Esophagus (tissue), 2 donors: Measurements from ENCODE around the gene CYTH2. TPM values are rescaled to one million over a fixed set of nuclear protein-coding genes. Genes with fewer than 3 reads are reported as not detected.

ENCODE experiments used
- H3K27ac ChIP-seq, 2 donors: one replicate each; pipeline ENCODE4 v1.5.1; 2013; ENCODE audit warnings: low read depth in 2 of 2, mild to moderate bottlenecking in 2 of 2, inconsistent platforms in 1 of 2, low read length in 1 of 2, moderate library complexity in 1 of 2
- H3K27me3 ChIP-seq, 2 donors: one replicate each; pipeline ENCODE4 v1.6.1; 2013; ENCODE audit warnings: low read length in 2 of 2, control low read depth in 1 of 2, mild to moderate bottlenecking in 1 of 2; ENCODE audit not compliant: insufficient read depth in 2 of 2, control insufficient read depth in 1 of 2
- H3K36me3 ChIP-seq, 2 donors: one replicate each; pipeline ENCODE4 v1.6.1; 2013; ENCODE audit warnings: low read length in 1 of 2; ENCODE audit not compliant: control insufficient read depth in 2 of 2, insufficient read depth in 2 of 2
- H3K4me1 ChIP-seq, 2 donors: one replicate each; pipeline ENCODE4 v1.6.1; 2013; ENCODE audit warnings: low read length in 1 of 2; ENCODE audit not compliant: control insufficient read depth in 2 of 2, insufficient read depth in 2 of 2
- H3K4me3 ChIP-seq, 2 donors: one replicate each; pipeline ENCODE4 v1.5.1; 2013; ENCODE audit warnings: low read length in 2 of 2, mild to moderate bottlenecking in 2 of 2, low read depth in 1 of 2, moderate library complexity in 1 of 2
- H3K9me3 ChIP-seq, 2 donors: one replicate each; pipeline ENCODE4 v1.6.1; 2013; ENCODE audit warnings: mild to moderate bottlenecking in 2 of 2, low read depth in 1 of 2, low read length in 1 of 2, moderate library complexity in 1 of 2; ENCODE audit not compliant: control insufficient read depth in 2 of 2, insufficient read depth in 1 of 2
- WGBS, 2 donors: extraction: QIAGEN DNeasy Blood & Tissue Kit; methylation state at CpG; one replicate each; pipeline ENCODE4 v1.1.7; 2013; 5-methylcytosine and 5-hydroxymethylcytosine counted together
- polyA plus RNA-seq, 2 donors: library from polyadenylated mRNA; stranded (reverse); fragments of 200-250 nt; gene quantifications; one replicate each; pipeline ENCODE4 v1.2.3, GENCODE V29; 2013
- donor health status: healthy with polysubstance abuse.
- donor health status: Bipolar disorder and iron deficiency.

The CYTH2 gene
- polyA plus RNA-seq, 2 donors = 52.2 to 59.3 TPM

DNA sequence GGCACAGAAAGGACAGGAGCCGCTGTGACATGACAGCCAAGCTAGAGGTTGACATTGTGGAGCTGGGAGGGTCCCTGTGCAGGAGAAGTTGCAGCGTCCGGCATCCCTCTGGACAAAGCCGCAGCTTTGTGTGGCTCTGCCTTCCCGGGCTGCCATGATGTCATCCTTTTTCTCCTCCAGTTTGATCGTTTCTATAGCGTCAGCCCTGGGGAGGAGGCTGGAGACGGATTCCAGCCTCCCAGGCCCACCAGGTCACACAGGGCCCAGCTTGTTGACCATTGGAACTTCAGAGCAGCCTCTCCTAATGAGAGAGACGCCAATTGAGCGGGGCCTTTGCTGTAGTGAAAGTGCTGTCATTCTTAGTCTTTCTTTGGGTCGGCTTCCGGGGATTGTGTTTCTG is 17.5 kb upstream of the CYTH2 start:
- no peaks in the 10 kb centered on the region for H3K27me3 ChIP-seq
- 87 to 88% methylated on average over 12 of the region's 12 CpGs for whole genome bisulfite sequencing, 2 donors
- H3K4me3 ChIP-seq = no peak overlapping the region
- H3K9me3 ChIP-seq = no peaks in the 10 kb centered on the region
- peaks cover 0 to under 1% of the 10 kb centered on the region in 2 donors for H3K4me1 ChIP-seq
- peaks cover 17 to 46% of the 10 kb centered on the region in 2 donors for H3K36me3 ChIP-seq
- H3K27ac ChIP-seq = no peak overlapping the region

DNA sequence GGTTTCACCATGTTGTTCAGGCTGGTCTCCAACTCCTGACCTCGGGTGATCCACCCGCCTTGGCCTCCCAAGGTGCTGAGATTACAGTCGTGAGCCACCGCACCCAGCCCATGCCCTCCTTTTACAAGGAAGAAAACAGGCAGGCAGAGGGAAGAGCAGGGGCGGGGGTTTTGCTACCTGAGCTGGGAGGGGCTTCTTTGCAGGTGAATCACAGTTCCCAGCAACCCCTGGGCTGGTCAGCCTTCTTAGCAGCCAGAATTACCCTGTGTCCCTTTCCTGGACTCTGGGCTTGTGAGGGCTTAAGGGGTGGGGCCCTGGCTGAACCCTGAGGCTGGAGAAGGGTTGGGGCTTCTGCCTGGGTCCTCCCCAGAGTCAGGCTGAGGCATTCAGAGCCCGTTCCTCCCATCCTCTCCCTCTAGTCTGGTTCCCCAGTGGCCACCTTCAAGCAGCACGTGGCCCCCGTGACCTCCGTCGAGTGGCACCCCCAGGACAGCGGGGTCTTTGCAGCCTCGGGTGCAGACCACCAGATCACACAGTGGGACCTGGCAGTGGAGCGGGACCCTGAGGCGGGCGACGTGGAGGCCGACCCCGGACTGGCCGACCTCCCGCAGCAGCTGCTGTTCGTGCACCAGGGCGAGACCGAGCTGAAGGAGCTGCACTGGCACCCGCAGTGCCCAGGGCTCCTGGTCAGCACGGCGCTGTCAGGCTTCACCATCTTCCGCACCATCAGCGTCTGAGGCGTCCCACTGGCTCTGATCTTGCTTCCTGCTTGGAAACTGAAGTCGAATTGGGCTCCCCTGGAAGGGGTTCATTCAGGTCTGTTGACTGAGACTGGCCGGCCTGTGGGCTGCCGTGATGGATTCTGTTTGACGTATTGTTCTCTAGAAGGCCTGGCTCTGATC is 16.6 kb upstream of the CYTH2 start:
- peak overlapping the region in 1 of 2 donors; percentile 43 for H3K27ac ChIP-seq
- H3K36me3 ChIP-seq = peaks cover 22 to 50% of the 10 kb centered on the region in 2 donors
- H3K27me3 ChIP-seq = no peaks in the 10 kb centered on the region
- 86 to 89% methylated on average over 33 of the region's 33 CpGs for WGBS, 2 donors
- no peaks in the 10 kb centered on the region for H3K4me1 ChIP-seq
- no peak overlapping the region for H3K4me3 ChIP-seq
- no peaks in the 10 kb centered on the region for H3K9me3 ChIP-seq

DNA sequence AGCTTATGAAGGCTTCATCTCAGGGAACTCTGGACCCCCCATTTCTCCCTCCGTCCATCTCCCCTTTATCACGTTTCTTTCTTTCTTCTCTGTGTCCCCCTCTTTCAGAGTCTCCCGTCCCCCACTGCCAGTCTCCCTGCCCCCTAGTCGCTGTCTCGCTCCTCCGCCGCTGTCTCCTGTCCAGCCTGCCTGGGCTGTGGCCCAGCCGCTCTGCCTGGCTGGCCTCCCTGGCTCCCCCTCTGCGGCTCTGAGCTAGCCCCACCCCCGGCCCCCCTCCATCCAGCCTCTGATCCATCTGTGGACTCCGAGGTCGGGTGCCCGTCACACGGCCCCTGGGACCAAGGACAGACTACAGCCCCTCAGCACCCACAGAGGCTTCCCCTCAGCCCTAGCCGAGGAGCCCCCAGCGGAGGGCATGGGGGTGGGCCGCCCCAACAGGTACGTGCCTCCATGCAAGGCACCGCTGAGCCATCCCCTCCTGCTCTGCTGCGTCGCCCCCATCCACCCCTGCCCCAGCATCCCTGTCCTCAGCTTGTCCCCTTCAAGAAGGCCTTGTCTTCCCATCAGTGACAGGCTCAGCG is 14.9 kb upstream of the CYTH2 start:
- Histone ChIP-seq H3K36me3 (peaks cover 22 to 50% of the 10 kb centered on the region in 2 donors), H3K27ac (no peak overlapping the region), H3K27me3 (no peaks in the 10 kb centered on the region), H3K4me1 (no peaks in the 10 kb centered on the region), H3K9me3 (no peaks in the 10 kb centered on the region), H3K4me3 (no peak overlapping the region)
- 92 to 94% methylated on average over 22 of the region's 22 CpGs for WGBS, 2 donors

DNA sequence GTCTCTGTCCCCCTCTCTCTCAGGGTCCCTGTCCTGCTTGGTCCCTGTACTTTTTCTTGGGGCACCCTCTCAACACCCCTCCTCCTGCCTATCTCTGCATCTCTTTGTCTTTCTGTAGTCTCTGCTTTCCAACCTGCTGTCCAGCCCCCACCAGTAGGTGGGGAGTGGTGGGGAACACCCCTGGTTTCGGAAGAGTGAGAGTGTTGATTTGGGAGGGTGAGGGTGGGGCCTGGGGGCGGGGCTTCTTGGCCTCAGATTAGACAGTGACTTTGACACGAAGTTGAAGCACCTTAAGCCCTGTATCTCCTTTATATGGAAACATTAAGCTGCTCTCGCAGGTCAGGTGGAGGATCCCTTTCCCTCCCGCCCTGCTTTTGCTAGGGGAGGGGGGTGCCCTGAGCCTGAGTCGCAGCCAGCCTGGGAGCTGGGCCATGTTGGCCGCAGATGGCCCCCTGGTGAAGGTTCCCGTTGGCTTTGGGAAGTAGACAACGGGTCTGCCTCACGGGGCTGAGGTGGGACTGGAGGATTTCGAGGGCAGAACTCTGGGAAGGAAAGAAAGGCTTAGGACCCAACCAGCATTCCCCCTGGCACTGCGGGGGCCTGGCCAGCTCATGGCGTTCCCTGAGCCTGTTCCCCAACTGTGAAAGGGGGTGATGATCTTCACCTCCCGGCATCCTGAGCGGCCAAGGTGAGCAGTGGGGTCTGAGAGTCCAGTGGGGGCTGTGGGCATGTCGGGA is 13.8 kb upstream of the CYTH2 start, which contains the start of gene KCNJ14:
Gene KCNJ14 (plus strand): TSS at position 404 of the 737 bp plus-strand sequence. CDS start 6,151 bp downstream, outside the sequence.
- Histone ChIP-seq H3K27me3 (no peaks in the 10 kb centered on the region), H3K36me3 (peaks cover 17 to 45% of the 10 kb centered on the region in 2 donors), H3K4me1 (no peaks in the 10 kb centered on the region), H3K4me3 (no peak within 1 kb of the TSS), H3K9me3 (no peaks in the 10 kb centered on the region), H3K27ac (no peak within 1 kb of the TSS)
- 81 to 83% methylated on average over 16 of the region's 16 CpGs for WGBS, 2 donors

DNA sequence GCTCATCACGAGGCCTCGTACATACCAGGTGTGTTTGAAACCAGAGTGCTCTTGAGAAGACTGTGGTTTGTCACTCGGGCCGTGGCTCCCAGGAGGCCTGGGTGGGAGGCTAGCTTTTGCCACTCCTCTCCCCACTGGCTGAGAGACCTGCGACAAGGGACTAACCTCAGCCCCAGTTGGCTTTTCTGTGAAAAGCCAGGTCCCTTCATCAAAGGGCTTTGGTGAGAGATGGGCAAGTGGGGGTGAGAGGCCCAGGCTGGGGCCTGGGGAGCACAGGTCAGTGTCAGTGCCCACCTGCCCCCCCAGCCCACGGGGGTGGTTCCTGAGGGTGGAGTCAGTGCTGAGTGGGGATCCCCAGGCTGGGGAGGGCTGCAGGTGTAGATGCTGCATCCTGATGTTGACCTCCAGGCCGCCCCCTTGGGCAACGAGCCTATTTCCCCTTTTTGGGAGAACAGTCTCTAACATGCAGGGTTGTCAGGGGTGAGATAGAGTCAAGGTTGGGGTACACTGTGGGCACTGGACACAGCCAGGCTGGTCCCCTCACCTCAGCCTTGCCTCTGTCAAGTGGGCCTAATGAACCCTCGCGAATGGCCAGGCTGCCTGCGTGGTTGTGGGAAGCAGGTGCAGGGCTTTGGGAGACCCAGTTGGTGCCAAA is 13.1 kb upstream of the CYTH2 start:
- H3K36me3 ChIP-seq = peaks cover 14 to 38% of the 10 kb centered on the region in 2 donors
- 86 to 93% methylated on average over 11 of the region's 11 CpGs for WGBS, 2 donors

DNA sequence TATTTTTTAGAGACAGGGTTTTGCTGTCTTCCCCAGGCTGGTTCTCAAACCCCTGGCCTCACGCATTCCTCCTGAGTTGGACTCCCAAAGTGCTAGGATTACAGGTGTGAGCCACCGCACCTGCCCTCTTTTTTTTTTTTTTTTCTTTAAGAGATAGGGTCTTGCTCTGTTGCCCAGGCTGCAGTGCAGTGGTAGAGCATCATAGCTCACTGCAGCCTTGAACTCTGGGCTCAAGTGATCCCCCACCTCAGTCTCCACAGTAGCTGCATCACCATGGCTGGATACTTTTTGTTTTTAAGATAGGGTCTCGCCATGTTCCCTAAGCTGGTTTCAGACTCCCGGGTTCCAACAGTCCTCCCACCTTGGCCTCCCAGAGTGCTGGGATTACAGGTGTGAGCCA is 12.3 kb upstream of the CYTH2 start:
- peaks cover 0 to 2% of the 10 kb centered on the region in 2 donors for H3K9me3 ChIP-seq
- H3K4me3 ChIP-seq = no peak overlapping the region
- WGBS, 2 donors = 94% methylated on average over 4 of the region's 4 CpGs
- peaks cover 14 to 34% of the 10 kb centered on the region in 2 donors for H3K36me3 ChIP-seq
- H3K27me3 ChIP-seq = no peaks in the 10 kb centered on the region
- no peak overlapping the region for H3K27ac ChIP-seq
- no peaks in the 10 kb centered on the region for H3K4me1 ChIP-seq

More for the DNA sequence above, 13.1 kb upstream of the CYTH2 start:
- no peak overlapping the region for H3K4me3 ChIP-seq
- no peaks in the 10 kb centered on the region for H3K9me3 ChIP-seq
- no peak overlapping the region for H3K27ac ChIP-seq
- H3K27me3 ChIP-seq = no peaks in the 10 kb centered on the region
- no peaks in the 10 kb centered on the region for H3K4me1 ChIP-seq

DNA sequence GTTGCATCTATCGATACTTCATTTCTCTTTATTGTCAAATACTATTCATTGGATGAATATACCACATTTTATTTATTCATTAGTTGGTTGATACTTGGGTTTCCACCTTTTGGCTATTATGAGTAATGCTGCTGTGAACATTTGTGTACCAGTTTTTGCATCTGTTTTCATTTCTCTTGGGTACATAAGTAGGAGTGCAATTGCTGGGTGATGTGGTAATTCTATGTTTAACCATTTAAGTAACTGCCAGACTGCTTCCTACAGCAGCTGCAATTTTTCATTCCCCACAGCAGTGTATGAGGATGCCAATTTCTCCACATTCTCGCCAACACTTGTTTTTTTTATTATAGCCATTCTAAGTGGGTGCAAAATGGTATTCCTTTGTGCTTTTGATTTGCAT is 11.2 kb upstream of the CYTH2 start:
- WGBS, 2 donors = 89 to 94% methylated on average over 2 of the region's 2 CpGs
- no peak overlapping the region for H3K27ac ChIP-seq
- H3K36me3 ChIP-seq = peaks cover 14 to 36% of the 10 kb centered on the region in 2 donors
- H3K9me3 ChIP-seq = peaks cover 0 to 2% of the 10 kb centered on the region in 2 donors
- no peaks in the 10 kb centered on the region for H3K27me3 ChIP-seq
- no peak overlapping the region for H3K4me3 ChIP-seq
- no peaks in the 10 kb centered on the region for H3K4me1 ChIP-seq

DNA sequence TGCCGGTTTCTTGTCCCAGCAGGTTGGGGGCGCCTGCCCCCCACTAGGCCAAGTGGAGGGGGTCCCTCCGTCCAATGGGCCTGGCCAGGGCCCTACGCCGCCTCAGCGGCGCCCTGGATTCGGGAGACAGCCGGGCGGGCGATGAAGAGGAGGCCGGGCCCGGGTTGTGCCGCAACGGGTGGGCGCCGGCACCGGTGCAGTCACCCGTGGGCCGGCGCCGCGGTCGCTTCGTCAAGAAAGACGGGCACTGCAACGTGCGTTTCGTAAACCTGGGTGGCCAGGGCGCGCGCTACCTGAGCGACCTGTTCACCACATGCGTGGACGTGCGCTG is 7.6 kb upstream of the CYTH2 start:
- 88 to 93% methylated on average over 28 to 36 of the region's 36 CpGs for WGBS, 2 donors
- Histone ChIP-seq H3K4me1 (no peaks in the 10 kb centered on the region), H3K27ac (no peak overlapping the region)

More for the DNA sequence above, 7.6 kb upstream of the CYTH2 start:
- Histone ChIP-seq H3K9me3 (peaks cover 0 to 2% of the 10 kb centered on the region in 2 donors), H3K36me3 (peaks cover 5 to 15% of the 10 kb centered on the region in 2 donors), H3K27me3 (no peaks in the 10 kb centered on the region), H3K4me3 (no peak overlapping the region)
